Natural killer cell treated with Interleukin-12 subunit alpha and Interleukin-12 subunit beta and Interleukin-15 and Interleukin-18, amount 100 ng/mL, for 72 hours (primary cell): ENCODE data around the gene UBE2A. TPM values are rescaled to one million over a fixed set of nuclear protein-coding genes. Genes with fewer than 3 reads are reported as not detected.
A peak's percentile ranks its signal among the peaks of the same experiment; 100 is the strongest.

Experiments used
- ATAC-seq, 2 donors: fragments of 150-1000 bp; cut with Tn5 transposase in 1 of 2; sonication (Bioruptor Pico), chemical (Tn5 transposase) in 1 of 2; 2 replicates each; pipeline ENCODE4 v1.10.0; 2021
- DNase-seq: peaks from one replicate; pipeline ENCODE4 v3.0.0; 2022; ENCODE audit warnings: low spot score
- H3K27ac Mint-ChIP-seq, 2 donors: 1 replicate in 1 of 2; 2 replicates in 1 of 2; pipeline ENCODE4 v1.8.0; 2022; ENCODE audit warnings: mixed read lengths in 2 of 2, mild to moderate bottlenecking in 1 of 2, moderate library complexity in 1 of 2
- H3K27me3 Mint-ChIP-seq, 2 donors: 1 replicate in 1 of 2; 2 replicates in 1 of 2; pipeline ENCODE4 v1.8.0; 2022; ENCODE audit warnings: mixed read lengths in 2 of 2
- H3K36me3 Mint-ChIP-seq: one replicate; pipeline ENCODE4 v1.8.0; 2022; ENCODE audit warnings: mixed read lengths
- H3K4me1 Mint-ChIP-seq, 2 donors: 1 replicate in 1 of 2; 2 replicates in 1 of 2; pipeline ENCODE4 v1.8.0; 2022; ENCODE audit warnings: low read depth in 2 of 2, mixed read lengths in 2 of 2, mild to moderate bottlenecking in 1 of 2
- H3K4me3 Mint-ChIP-seq: one replicate; pipeline ENCODE4 v1.8.0; 2022; ENCODE audit warnings: mixed read lengths
- H3K9me3 Mint-ChIP-seq: 2 replicates; pipeline ENCODE4 v1.8.0; 2022; ENCODE audit warnings: mixed read lengths
- total RNA-seq, 2 donors: library from RNA; stranded (reverse); gene quantifications; one replicate each; pipeline ENCODE4 v1.2.3, GENCODE V29; 2022

Gene UBE2A
- total RNA-seq, 2 donors from 2014 or later, result 58.3 to 60.0 TPM

DNA sequence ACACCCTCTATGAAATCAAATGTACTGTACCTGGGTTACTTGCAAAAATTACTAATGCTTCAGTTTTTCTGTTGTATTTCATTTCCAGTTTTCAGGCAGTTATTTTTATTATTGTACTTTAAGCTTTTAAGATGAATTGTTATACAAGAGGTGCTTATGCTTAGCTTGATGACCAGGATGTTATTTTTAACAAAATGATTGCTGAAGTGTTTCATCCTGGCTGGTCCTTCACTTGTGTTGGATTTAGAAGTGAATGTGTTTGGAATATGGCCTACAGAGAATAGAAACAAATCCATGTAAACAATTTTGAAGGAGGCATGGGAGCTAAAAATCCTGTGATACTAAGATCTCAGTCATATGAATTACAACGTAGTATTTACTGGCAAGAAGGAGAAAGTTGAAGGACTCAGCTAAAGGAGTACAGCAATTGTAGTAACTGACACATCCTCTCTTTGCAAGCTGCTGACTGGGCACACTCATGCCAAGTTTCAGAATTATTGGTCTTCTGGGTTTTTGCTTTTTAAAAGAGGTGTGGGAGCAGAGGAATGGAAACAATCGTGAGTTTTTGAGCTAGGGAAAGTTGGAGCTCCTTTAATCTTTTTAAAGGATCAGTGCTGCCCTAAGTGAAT is 9.2 kb downstream of the UBE2A start:
- Mint-ChIP-seq H3K4me3 (no peak overlapping the region), H3K27me3 (no peaks in the 10 kb centered on the region), H3K27ac (peak overlapping the region; percentile 59 to 60), H3K4me1 (peaks cover 6 to 7% of the 10 kb centered on the region in 2 donors), H3K36me3 (peaks cover 5% of the 10 kb centered on the region), H3K9me3 (no peaks in the 10 kb centered on the region)
- DNase-seq (no peak), ATAC-seq (no peak)

- H3K36me3 Mint-ChIP-seq, result peaks cover 7% of the 10 kb centered on the region
- no peaks in the 10 kb centered on the region for H3K27me3 Mint-ChIP-seq
- no peak for DNase-seq
Measured at GRCh38 chrX:119589810-119590209, 15.4 kb downstream of the UBE2A start.

GRCh38 chrX:119602701-119603255 is 28.4 kb downstream of the UBE2A start:
- no peaks in the 10 kb centered on the region for H3K36me3 Mint-ChIP-seq
- H3K27ac Mint-ChIP-seq, result no peak overlapping the region
- no peak for DNase-seq
- H3K9me3 Mint-ChIP-seq, result no peaks in the 10 kb centered on the region
- no peak overlapping the region for H3K4me3 Mint-ChIP-seq
- H3K4me1 Mint-ChIP-seq, result peaks cover 20 to 23% of the 10 kb centered on the region in 2 donors
- no peak for ATAC-seq
- H3K27me3 Mint-ChIP-seq, result peaks cover 0 to 5% of the 10 kb centered on the region in 2 donors

More at GRCh38 chrX:119589810-119590209, 15.4 kb downstream of the UBE2A start:
- Mint-ChIP-seq H3K4me1 (no peaks in the 10 kb centered on the region), H3K27ac (no peak overlapping the region), H3K4me3 (no peak overlapping the region), H3K9me3 (no peaks in the 10 kb centered on the region)
- no peak for ATAC-seq

DNA sequence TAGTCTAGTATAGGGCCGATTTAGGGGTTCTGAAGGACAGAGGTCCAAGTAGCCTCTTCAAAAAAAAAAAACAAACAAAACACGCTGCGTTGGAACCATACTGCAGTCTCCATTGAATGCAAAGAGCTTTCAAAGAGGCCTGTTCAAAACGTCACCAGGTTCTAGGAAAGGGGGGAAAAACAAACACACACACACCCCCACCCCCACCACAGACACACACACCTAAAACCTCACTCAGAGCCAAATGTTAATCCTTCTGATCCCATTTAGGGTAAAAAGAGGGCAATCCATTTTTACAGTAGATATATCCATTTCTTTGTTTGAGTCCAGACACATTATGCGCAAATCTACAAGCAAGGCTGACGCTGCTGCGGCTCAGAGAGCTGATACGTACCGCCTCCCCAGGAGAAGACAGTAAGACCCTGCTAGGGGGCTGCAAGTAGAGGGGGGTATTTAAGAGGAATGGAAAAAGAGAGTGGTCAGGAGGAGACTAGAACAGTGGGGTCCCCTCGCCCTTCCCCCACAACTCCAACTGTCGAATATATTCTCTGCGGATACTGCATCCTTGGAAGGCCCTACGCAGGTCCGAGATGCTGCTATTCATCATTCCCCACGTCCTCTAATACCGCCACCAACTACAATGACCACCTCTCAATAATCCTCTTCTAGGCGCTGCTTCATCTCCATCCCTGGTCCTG is 30.6 kb downstream of the UBE2A start:
- no peak for DNase-seq
- H3K27me3 Mint-ChIP-seq, result peaks cover 0 to 5% of the 10 kb centered on the region in 2 donors
- peak overlapping the region; percentile 66 to 74 for H3K27ac Mint-ChIP-seq
- H3K36me3 Mint-ChIP-seq, result no peaks in the 10 kb centered on the region
- no peaks in the 10 kb centered on the region for H3K9me3 Mint-ChIP-seq
- ATAC-seq, result no peak
- peak overlapping the region; percentile 92 for H3K4me3 Mint-ChIP-seq
- H3K4me1 Mint-ChIP-seq, result peaks cover 20 to 24% of the 10 kb centered on the region in 2 donors

- no peaks in the 10 kb centered on the region for H3K9me3 Mint-ChIP-seq
- peaks cover 0 to 5% of the 10 kb centered on the region in 2 donors for H3K27me3 Mint-ChIP-seq
- ATAC-seq, result peak; percentile 72 to 75
- no peak for DNase-seq
- no peaks in the 10 kb centered on the region for H3K36me3 Mint-ChIP-seq
- H3K4me3 Mint-ChIP-seq, result peak overlapping the region; percentile 92
- peak overlapping the region; percentile 86 to 93 for H3K27ac Mint-ChIP-seq
- peaks cover 24 to 28% of the 10 kb centered on the region in 2 donors for H3K4me1 Mint-ChIP-seq
Measured at GRCh38 chrX:119605464-119606279, 31.3 kb downstream of the UBE2A start.

GRCh38 chrX:119606280-119607017 is 32.1 kb downstream of the UBE2A start, which contains the start of gene NKRF:
Gene NKRF (minus strand): TSS chrX:119606424.
- H3K4me3 Mint-ChIP-seq, result peak within 1 kb of the TSS; percentile 92
- ATAC-seq (peak; percentile 88 to 92), DNase-seq (peak; percentile 89)
- H3K9me3 Mint-ChIP-seq, result no peaks in the 10 kb centered on the region
- H3K4me1 Mint-ChIP-seq, result peaks cover 24 to 28% of the 10 kb centered on the region in 2 donors
- peak within 1 kb of the TSS; percentile 86 to 93 for H3K27ac Mint-ChIP-seq
- H3K36me3 Mint-ChIP-seq, result no peaks in the 10 kb centered on the region
- peaks cover 0 to 5% of the 10 kb centered on the region in 2 donors for H3K27me3 Mint-ChIP-seq

- Mint-ChIP-seq H3K27me3 (peaks cover 0 to 3% of the 10 kb centered on the region in 2 donors), H3K27ac (peak overlapping the region; percentile 86 to 93), H3K4me3 (peak overlapping the region; percentile 92), H3K4me1 (peaks cover 24 to 26% of the 10 kb centered on the region in 2 donors), H3K36me3 (no peaks in the 10 kb centered on the region), H3K9me3 (no peaks in the 10 kb centered on the region)
- DNase-seq, result peak; percentile 49
- no peak for ATAC-seq
Measured at GRCh38 chrX:119607018-119607389, 32.6 kb downstream of the UBE2A start.

GRCh38 chrX:119614776-119615175 is 40.4 kb downstream of the UBE2A start:
- Mint-ChIP-seq H3K4me3 (no peak overlapping the region), H3K27me3 (no peaks in the 10 kb centered on the region), H3K27ac (peak overlapping the region in 1 of 2 donors; percentile 52), H3K36me3 (no peaks in the 10 kb centered on the region), H3K4me1 (peaks cover 9 to 27% of the 10 kb centered on the region in 2 donors), H3K9me3 (no peaks in the 10 kb centered on the region)
- DNase-seq, result peak; percentile 28
- no peak for ATAC-seq

DNA sequence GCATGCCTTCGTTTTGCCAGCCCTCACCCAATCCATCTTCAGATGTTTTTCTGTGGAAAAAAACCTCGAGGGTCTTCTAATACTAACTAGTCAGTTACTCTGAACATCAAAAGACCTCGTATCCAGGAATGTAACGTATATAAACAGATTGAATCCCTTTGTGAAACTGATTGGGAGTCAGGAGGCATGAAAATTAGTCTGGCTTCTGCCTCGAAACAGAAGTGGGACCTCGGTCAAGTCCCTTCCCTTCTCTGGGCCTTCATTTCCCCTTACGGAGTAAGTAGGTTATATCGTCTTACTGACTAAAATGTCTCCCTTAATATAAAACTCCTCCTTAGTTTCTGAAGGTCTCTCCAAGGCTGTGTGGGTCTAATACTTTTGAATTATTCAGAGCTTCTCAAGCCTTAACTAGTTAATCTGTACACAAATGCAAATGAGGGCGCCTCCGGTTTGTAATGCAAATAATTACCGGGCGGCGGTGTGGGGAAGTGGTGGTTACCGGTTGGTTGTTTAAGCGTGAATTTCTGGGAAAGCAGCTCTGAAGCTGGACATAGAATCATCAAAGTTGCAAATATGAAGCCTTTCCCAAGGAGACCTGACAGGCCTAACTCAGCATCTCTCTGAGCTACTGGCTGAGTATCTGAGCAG is 43.3 kb downstream of the UBE2A start:
- DNase-seq, result peak; percentile 57
- Mint-ChIP-seq H3K27me3 (no peaks in the 10 kb centered on the region), H3K4me3 (peak overlapping the region; percentile 36), H3K9me3 (no peaks in the 10 kb centered on the region), H3K36me3 (no peaks in the 10 kb centered on the region), H3K4me1 (peaks cover 6 to 25% of the 10 kb centered on the region in 2 donors), H3K27ac (peak overlapping the region; percentile 53 to 85)
- peak in 1 of 2 donors; percentile 17 for ATAC-seq

GRCh38 chrX:119618439-119618838 is 44.1 kb downstream of the UBE2A start:
- Mint-ChIP-seq H3K36me3 (no peaks in the 10 kb centered on the region), H3K4me1 (peaks cover 6 to 25% of the 10 kb centered on the region in 2 donors), H3K4me3 (peak overlapping the region; percentile 36), H3K27ac (peak overlapping the region; percentile 53 to 85), H3K27me3 (no peaks in the 10 kb centered on the region), H3K9me3 (no peaks in the 10 kb centered on the region)
- ATAC-seq (no peak), DNase-seq (peak; percentile 12)

DNA sequence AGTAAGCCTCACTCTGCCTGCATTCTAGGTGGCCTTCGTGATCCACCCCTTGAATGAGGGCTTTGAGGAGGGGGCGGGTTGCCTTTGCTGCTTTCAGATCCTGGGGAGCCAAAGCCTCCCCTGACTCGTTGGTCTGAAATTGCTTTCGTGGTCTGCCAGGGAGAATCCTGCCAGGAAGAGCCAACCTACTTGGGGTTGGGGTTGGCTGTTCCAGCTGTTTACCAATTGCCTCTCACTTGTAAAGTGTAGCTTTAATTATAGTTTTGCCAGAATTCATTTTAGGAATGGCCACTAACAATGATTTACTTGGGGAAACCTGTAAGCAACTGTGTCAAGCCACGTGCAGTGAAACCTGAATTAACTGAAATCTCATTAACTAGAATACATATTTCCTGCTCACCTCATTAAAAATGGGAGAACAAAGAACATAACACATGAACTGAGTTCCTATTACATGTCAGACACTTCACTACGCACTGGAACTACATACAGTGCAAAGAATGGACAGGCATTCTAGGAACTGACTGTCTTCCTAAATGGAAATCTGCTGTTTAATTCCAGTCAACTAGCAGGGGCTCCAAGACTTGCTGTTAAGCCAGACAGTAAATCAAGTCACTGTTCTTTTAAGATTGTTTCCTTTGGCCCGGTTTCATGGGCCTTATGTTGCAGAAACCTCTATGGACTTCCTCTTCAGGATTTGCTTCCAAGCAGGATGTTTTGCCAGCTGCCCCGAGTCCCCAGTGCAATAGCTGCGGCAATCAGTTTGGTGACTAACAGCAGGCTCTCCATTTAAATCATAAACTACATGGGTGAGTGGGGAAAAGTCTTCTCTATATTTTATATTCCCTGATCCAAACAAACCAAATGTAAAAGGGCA is 48.2 kb downstream of the UBE2A start:
- ATAC-seq (no peak), DNase-seq (peak; percentile 13)
- no peaks in the 10 kb centered on the region for H3K27me3 Mint-ChIP-seq
- H3K36me3 Mint-ChIP-seq, result no peaks in the 10 kb centered on the region
- H3K4me3 Mint-ChIP-seq, result no peak overlapping the region
- no peaks in the 10 kb centered on the region for H3K9me3 Mint-ChIP-seq
- peaks cover 0 to 18% of the 10 kb centered on the region in 2 donors for H3K4me1 Mint-ChIP-seq
- H3K27ac Mint-ChIP-seq, result no peak overlapping the region

- peak; percentile 6 for DNase-seq
- no peaks in the 10 kb centered on the region for H3K36me3 Mint-ChIP-seq
- no peak overlapping the region for H3K27ac Mint-ChIP-seq
- H3K9me3 Mint-ChIP-seq, result no peaks in the 10 kb centered on the region
- no peak overlapping the region for H3K4me3 Mint-ChIP-seq
- no peak for ATAC-seq
- no peaks in the 10 kb centered on the region for H3K27me3 Mint-ChIP-seq
- H3K4me1 Mint-ChIP-seq, result peaks cover 0 to 9% of the 10 kb centered on the region in 2 donors
Measured at GRCh38 chrX:119624417-119624816, 50.1 kb downstream of the UBE2A start.
